OCI-LY1 (cell line): ENCODE data around the gene SIRT5.
A peak's percentile ranks its signal among the peaks of the same experiment; 100 is the strongest.

Source experiments
- H2AFZ ChIP-seq: fragments of 200-600 bp; sonication (generic), shearing (Covaris generic); 2 replicates; pipeline ENCODE4 v1.6.0; 2014; ENCODE audit warnings: antibody characterized with exemption, mild to moderate bottlenecking, low read length
- H3F3A ChIP-seq: fragments of 200-600 bp; sonication (generic), shearing (Covaris generic); 2 replicates; pipeline ENCODE4 v1.6.0; 2014; ENCODE audit warnings: mild to moderate bottlenecking, antibody characterized with exemption, low read length, moderate library complexity; ENCODE audit not compliant: insufficient read depth
- H3K27ac ChIP-seq: fragments of 200-600 bp; sonication (generic); 2 replicates; pipeline ENCODE4 v1.5.1; 2014; ENCODE audit warnings: low read length, mixed run types, mild to moderate bottlenecking, low read depth; ENCODE audit not compliant: poor library complexity, severe bottlenecking
- H3K27me3 ChIP-seq: fragments of 200-600 bp; sonication (generic); 2 replicates; pipeline ENCODE4 v1.6.0; 2014; ENCODE audit warnings: antibody characterized with exemption, mild to moderate bottlenecking, low read length, moderate library complexity; ENCODE audit not compliant: insufficient read depth
- H3K36me3 ChIP-seq: fragments of 200-600 bp; sonication (generic); 2 replicates; pipeline ENCODE4 v1.6.1; 2014; ENCODE audit warnings: mild to moderate bottlenecking, antibody characterized with exemption, low read length, moderate library complexity, mixed read lengths; ENCODE audit not compliant: insufficient read depth
- H3K4me1 ChIP-seq: fragments of 200-600 bp; sonication (generic); 2 replicates; pipeline ENCODE4 v1.5.1; 2014; ENCODE audit warnings: mild to moderate bottlenecking, low read length, moderate library complexity; ENCODE audit not compliant: insufficient read depth, severe bottlenecking
- H3K4me2 ChIP-seq: fragments of 200-600 bp; sonication (generic), shearing (Covaris generic); 2 replicates; pipeline ENCODE4 v1.6.1; 2014; ENCODE audit warnings: low read length
- H3K4me3 ChIP-seq: fragments of 200-600 bp; sonication (generic); 2 replicates; pipeline ENCODE4 v1.5.1; 2014; ENCODE audit warnings: low read length, low read depth, mild to moderate bottlenecking, mixed read lengths; ENCODE audit not compliant: poor library complexity, severe bottlenecking
- H3K79me2 ChIP-seq: fragments of 200-600 bp; shearing (Covaris generic); 2 replicates; pipeline ENCODE4 v1.6.1; 2016; ENCODE audit warnings: mixed run types, low read length, mixed read lengths; ENCODE audit not compliant: insufficient read depth
- H3K9ac ChIP-seq: fragments of 200-600 bp; sonication (generic), shearing (Covaris generic); 2 replicates; pipeline ENCODE4 v1.6.1; 2014; ENCODE audit warnings: mild to moderate bottlenecking, low read length, mixed read lengths
- H3K9me2 ChIP-seq: fragments of 200-600 bp; sonication (generic), shearing (Covaris generic); 2 replicates; pipeline ENCODE4 v1.6.1; 2014; ENCODE audit warnings: low read depth, mild to moderate bottlenecking, low read length, mixed read lengths
- H3K9me3 ChIP-seq: fragments of 200-600 bp; shearing (Covaris generic); 2 replicates; pipeline ENCODE4 v1.6.1; 2014; ENCODE audit warnings: low read length, mixed read lengths
- H4K20me1 ChIP-seq: fragments of 200-600 bp; sonication (generic), shearing (Covaris generic); 2 replicates; pipeline ENCODE4 v1.6.0; 2016; ENCODE audit warnings: mild to moderate bottlenecking, low read length; ENCODE audit not compliant: insufficient read depth
- CTCF ChIP-seq: fragments of 200-600 bp; sonication (generic), shearing (Covaris generic); IDR thresholded peaks from 2 replicates; pipeline ENCODE4 v1.5.1; 2017; ENCODE audit warnings: mild to moderate bottlenecking, antibody characterized with exemption, low read length, moderate library complexity, mixed read lengths
- EZH2 ChIP-seq: fragments of 200-600 bp; sonication (generic), shearing (Covaris generic); IDR thresholded peaks from 2 replicates; pipeline ENCODE4 v1.8.0; 2017; ENCODE audit warnings: borderline replicate concordance, mixed run types, mild to moderate bottlenecking, antibody characterized with exemption, low read length, moderate library complexity, mixed read lengths

The SIRT5 gene

GRCh38 chr6:13538084-13538483 lies 36.3 kb upstream of the SIRT5 start:
- Histone ChIP-seq H3K27me3 (no peaks in the 10 kb centered on the region), H3K9me3 (no peaks in the 10 kb centered on the region; the same call in 1 of the 2 replicates), H3K27ac (no peak overlapping the region), H3K9ac (no peak overlapping the region), H3K4me3 (no peak overlapping the region), H3K36me3 (no peaks in the 10 kb centered on the region), H2AFZ (no peak overlapping the region), H3K9me2 (no peaks in the 10 kb centered on the region), H4K20me1 (no peaks in the 10 kb centered on the region), H3K4me1 (peaks cover 29% of the 10 kb centered on the region), H3K4me2 (no peak overlapping the region), H3F3A (no peaks in the 10 kb centered on the region), H3K79me2 (no peaks in the 10 kb centered on the region)
- TF ChIP-seq EZH2 (no peak), CTCF (peak; percentile 61)

- H3K36me3 ChIP-seq: no peaks in the 10 kb centered on the region
- H3K9ac ChIP-seq: no peak overlapping the region
- H2AFZ ChIP-seq: no peak overlapping the region
- no peak overlapping the region for H3K27ac ChIP-seq
- H3K4me2 ChIP-seq: no peak overlapping the region
- H3F3A ChIP-seq: no peaks in the 10 kb centered on the region
- peaks cover 26% of the 10 kb centered on the region for H3K4me1 ChIP-seq
- no peak for TF ChIP-seq EZH2
- no peak for TF ChIP-seq CTCF
- no peaks in the 10 kb centered on the region for H4K20me1 ChIP-seq
- no peaks in the 10 kb centered on the region for H3K79me2 ChIP-seq
- no peaks in the 10 kb centered on the region; the same call in 1 of the 2 replicates for H3K9me3 ChIP-seq
- no peaks in the 10 kb centered on the region for H3K27me3 ChIP-seq
- no peak overlapping the region for H3K4me3 ChIP-seq
- H3K9me2 ChIP-seq: no peaks in the 10 kb centered on the region
Measured at GRCh38 chr6:13538600-13538999, 35.8 kb upstream of the SIRT5 start.

- Histone ChIP-seq H3K27me3 (no peaks in the 10 kb centered on the region), H2AFZ (peak overlapping the region; percentile 9; the same call in 1 of the 2 replicates), H3K9ac (no peak overlapping the region), H3F3A (no peaks in the 10 kb centered on the region), H4K20me1 (no peaks in the 10 kb centered on the region), H3K4me1 (peaks cover 26% of the 10 kb centered on the region), H3K9me3 (no peaks in the 10 kb centered on the region; the same call in 1 of the 2 replicates), H3K79me2 (no peaks in the 10 kb centered on the region), H3K27ac (no peak overlapping the region), H3K9me2 (no peaks in the 10 kb centered on the region), H3K4me3 (no peak overlapping the region), H3K36me3 (no peaks in the 10 kb centered on the region), H3K4me2 (no peak overlapping the region)
- TF ChIP-seq EZH2 (no peak), CTCF (no peak)
Measured at GRCh38 chr6:13539572-13539971, 34.8 kb upstream of the SIRT5 start.
